ENCODE data around the gene PANK1. TPM values are rescaled to one million over a fixed set of nuclear protein-coding genes. Genes with fewer than 3 reads are reported as not detected.
A peak's percentile ranks its signal among the peaks of the same experiment; 100 is the strongest.

The PANK1 gene
- total RNA-seq, 1 donor from 2014 or later = 7.9 TPM

GRCh38 chr10:89646889-89647657, 2.0 kb upstream of the PANK1 start:
- peaks cover 9% of the 10 kb centered on the region for H3K4me1 ChIP-seq (ENCODE audit: insufficient read depth, low read length)
- H3K27me3 ChIP-seq (ENCODE audit: insufficient read depth, low read length) = no peaks in the 10 kb centered on the region
- Mint-ChIP-seq H3K4me3 (ENCODE audit: unreplicated experiment) (peak overlapping the region; percentile 17), H3K27ac (ENCODE audit: unreplicated experiment) (no peak overlapping the region), H3K36me3 (ENCODE audit: low read depth, unreplicated experiment) (peaks cover 2% of the 10 kb centered on the region), H3K4me1 (ENCODE audit: low read depth, unreplicated experiment) (peaks cover 12% of the 10 kb centered on the region), H3K9me3 (ENCODE audit: unreplicated experiment) (peaks cover 6% of the 10 kb centered on the region), H3K27me3 (ENCODE audit: low read depth, unreplicated experiment) (peaks cover 17% of the 10 kb centered on the region)
- no peak overlapping the region for H3K9ac ChIP-seq (ENCODE audit: low read length)
- FAIRE-seq = no peak
- H3K9me3 ChIP-seq (ENCODE audit: insufficient read depth, low read depth, low read length) = no peaks in the 10 kb centered on the region
- no peak for TF ChIP-seq CTCF (IDR thresholded peaks at IDR 0.05; ENCODE audit: insufficient read depth, low read depth, low read length)
- TF ChIP-seq EZH2 (IDR thresholded peaks at IDR 0.05; ENCODE audit: insufficient read depth, low read length) = no peak
- peaks cover 8% of the 10 kb centered on the region for H4K20me1 ChIP-seq (ENCODE audit: insufficient read depth, low read length)
- H3K79me2 ChIP-seq (ENCODE audit: insufficient read depth, low read length) = peaks cover 16% of the 10 kb centered on the region
- no peak overlapping the region for H2AFZ ChIP-seq (ENCODE audit: low read depth, low read length)
- DNase-seq (ENCODE audit: low read depth) = no peak
- H3K27ac ChIP-seq (ENCODE audit: low read depth, low read length) = no peak overlapping the region
- H3K4me3 ChIP-seq (ENCODE audit: insufficient read depth, low read depth, low read length) = no peak overlapping the region
- no peak overlapping the region for H3K4me2 ChIP-seq (ENCODE audit: low read length)
- H3K36me3 ChIP-seq (ENCODE audit: insufficient read depth, low read length) = no peaks in the 10 kb centered on the region

GRCh38 chr10:89645742-89646172, 715 bp upstream of the PANK1 start:
- H4K20me1 ChIP-seq (ENCODE audit: insufficient read depth, low read length) = peaks cover 15% of the 10 kb centered on the region
- DNase-seq (ENCODE audit: low read depth) (no peak), FAIRE-seq (peak; percentile 26)
- peak overlapping the region; percentile 91 for H3K4me3 Mint-ChIP-seq (ENCODE audit: unreplicated experiment)
- peak overlapping the region; percentile 96 for H3K4me2 ChIP-seq (ENCODE audit: low read length)
- H3K27me3 Mint-ChIP-seq (ENCODE audit: low read depth, unreplicated experiment) = peaks cover 15% of the 10 kb centered on the region
- H3K4me3 ChIP-seq (ENCODE audit: insufficient read depth, low read depth, low read length) = peak overlapping the region; percentile 79
- peaks cover 2% of the 10 kb centered on the region for H3K36me3 Mint-ChIP-seq (ENCODE audit: low read depth, unreplicated experiment)
- no peaks in the 10 kb centered on the region for H3K36me3 ChIP-seq (ENCODE audit: insufficient read depth, low read length)
- peaks cover 27% of the 10 kb centered on the region for H3K79me2 ChIP-seq (ENCODE audit: insufficient read depth, low read length)
- H3K27me3 ChIP-seq (ENCODE audit: insufficient read depth, low read length) = no peaks in the 10 kb centered on the region
- peaks cover 6% of the 10 kb centered on the region for H3K9me3 Mint-ChIP-seq (ENCODE audit: unreplicated experiment)
- H2AFZ ChIP-seq (ENCODE audit: low read depth, low read length) = peak overlapping the region; percentile 85
- TF ChIP-seq CTCF (IDR thresholded peaks at IDR 0.05; ENCODE audit: insufficient read depth, low read depth, low read length) = no peak
- TF ChIP-seq EZH2 (IDR thresholded peaks at IDR 0.05; ENCODE audit: insufficient read depth, low read length) = no peak
- peak overlapping the region; percentile 80 for H3K27ac Mint-ChIP-seq (ENCODE audit: unreplicated experiment)
- peak overlapping the region; percentile 77 for H3K27ac ChIP-seq (ENCODE audit: low read depth, low read length)
- H3K9me3 ChIP-seq (ENCODE audit: insufficient read depth, low read depth, low read length) = no peaks in the 10 kb centered on the region
- H3K4me1 Mint-ChIP-seq (ENCODE audit: low read depth, unreplicated experiment) = peaks cover 13% of the 10 kb centered on the region
- H3K4me1 ChIP-seq (ENCODE audit: insufficient read depth, low read length) = peaks cover 9% of the 10 kb centered on the region
- peak overlapping the region; percentile 84 for H3K9ac ChIP-seq (ENCODE audit: low read length)

- Histone ChIP-seq H3K79me2 (ENCODE audit: insufficient read depth, low read length) (peaks cover 39% of the 10 kb centered on the region), H3K27me3 (ENCODE audit: insufficient read depth, low read length) (no peaks in the 10 kb centered on the region), H3K27ac (ENCODE audit: low read depth, low read length) (peak overlapping the region; percentile 77), H3K36me3 (ENCODE audit: insufficient read depth, low read length) (no peaks in the 10 kb centered on the region), H3K9ac (ENCODE audit: low read length) (peak overlapping the region; percentile 84), H4K20me1 (ENCODE audit: insufficient read depth, low read length) (peaks cover 18% of the 10 kb centered on the region), H2AFZ (ENCODE audit: low read depth, low read length) (peak overlapping the region; percentile 85), H3K4me2 (ENCODE audit: low read length) (peak overlapping the region; percentile 96), H3K4me1 (ENCODE audit: insufficient read depth, low read length) (peaks cover 9% of the 10 kb centered on the region), H3K9me3 (ENCODE audit: insufficient read depth, low read depth, low read length) (no peaks in the 10 kb centered on the region), H3K4me3 (ENCODE audit: insufficient read depth, low read depth, low read length) (peak overlapping the region; percentile 79)
- TF ChIP-seq EZH2 (IDR thresholded peaks at IDR 0.05; ENCODE audit: insufficient read depth, low read length) = no peak
- TF ChIP-seq CTCF (IDR thresholded peaks at IDR 0.05; ENCODE audit: insufficient read depth, low read depth, low read length) = no peak
- FAIRE-seq = no peak
- Mint-ChIP-seq H3K9me3 (ENCODE audit: unreplicated experiment) (peaks cover 6% of the 10 kb centered on the region), H3K4me1 (ENCODE audit: low read depth, unreplicated experiment) (peaks cover 13% of the 10 kb centered on the region), H3K27me3 (ENCODE audit: low read depth, unreplicated experiment) (peaks cover 9% of the 10 kb centered on the region), H3K27ac (ENCODE audit: unreplicated experiment) (no peak overlapping the region), H3K36me3 (ENCODE audit: low read depth, unreplicated experiment) (no peaks in the 10 kb centered on the region), H3K4me3 (ENCODE audit: unreplicated experiment) (no peak overlapping the region)
- DNase-seq (ENCODE audit: low read depth) = no peak
Observed at GRCh38 chr10:89644691-89644966, 413 bp downstream of the PANK1 start.
